ENCODE results near the gene REV3L. TPM values are rescaled to one million over a fixed set of nuclear protein-coding genes. Genes with fewer than 3 reads are reported as not detected.
A peak's percentile ranks its signal among the peaks of the same experiment; 100 is the strongest.

The REV3L gene
- total RNA-seq, 3 donors from 2014 or later = 17.7 to 56.4 (median 20.7) TPM

GRCh38 chr6:111265842-111266241, 217.2 kb downstream of the REV3L start:
- ATAC-seq = no peak
- no peak for TF ChIP-seq CTCF (IDR thresholded peaks at IDR 0.05)
- intact Hi-C loops (cut with DNase I, micrococcal nuclease) = no loop called here

GRCh38 chr6:111263837-111264236, 219.2 kb downstream of the REV3L start:
- no peak overlapping the region for H3K4me3 ChIP-seq
- no peak for TF ChIP-seq CTCF (IDR thresholded peaks at IDR 0.05)
- no peaks in the 10 kb centered on the region for H3K9me3 ChIP-seq
- DNase-seq = no peak
- intact Hi-C loops (cut with DNase I, micrococcal nuclease) = no loop called here
- peaks cover 12% of the 10 kb centered on the region for H3K4me1 ChIP-seq (ENCODE audit: low read depth)
- no peaks in the 10 kb centered on the region for H3K36me3 ChIP-seq (ENCODE audit: low read depth)
- no peak for ATAC-seq

More at GRCh38 chr6:111265842-111266241, 217.2 kb downstream of the REV3L start:
- no peak overlapping the region for H3K4me3 ChIP-seq
- peaks cover 2% of the 10 kb centered on the region for H3K4me1 ChIP-seq (ENCODE audit: low read depth)
- no peaks in the 10 kb centered on the region for H3K9me3 ChIP-seq
- no peaks in the 10 kb centered on the region for H3K36me3 ChIP-seq (ENCODE audit: low read depth)
- DNase-seq = no peak

- ATAC-seq (no peak), DNase-seq (no peak)
- H3K4me3 ChIP-seq = no peak overlapping the region
- TF ChIP-seq CTCF (IDR thresholded peaks at IDR 0.05) = no peak
- no peaks in the 10 kb centered on the region for H3K36me3 ChIP-seq (ENCODE audit: low read depth)
- H3K9me3 ChIP-seq = no peaks in the 10 kb centered on the region
- H3K4me1 ChIP-seq (ENCODE audit: low read depth) = peaks cover 12% of the 10 kb centered on the region
- intact Hi-C loops (cut with DNase I, micrococcal nuclease) = no loop called here
Measured at GRCh38 chr6:111260570-111261298, 222.3 kb downstream of the REV3L start.

GRCh38 chr6:111259089-111259831, 223.8 kb downstream of the REV3L start:
- H3K4me3 ChIP-seq = peak overlapping the region; percentile 33
- no peaks in the 10 kb centered on the region for H3K36me3 ChIP-seq (ENCODE audit: low read depth)
- intact Hi-C loops (cut with DNase I, micrococcal nuclease) = loop anchor here in 1 of 2 donors (10.0 kb wide), 1 partner anchor 216 kb away; no protein-coding TSS in a partner anchor
- peaks cover 12% of the 10 kb centered on the region for H3K4me1 ChIP-seq (ENCODE audit: low read depth)
- DNase-seq = peak; percentile 99 to 100 (median 99)
- H3K9me3 ChIP-seq = no peaks in the 10 kb centered on the region
- peak; percentile 100 for ATAC-seq
- peak; percentile 96 for TF ChIP-seq CTCF (IDR thresholded peaks at IDR 0.05)

- no peak for TF ChIP-seq CTCF (IDR thresholded peaks at IDR 0.05)
- no peak overlapping the region for H3K4me3 ChIP-seq
- DNase-seq (no peak), ATAC-seq (no peak)
- intact Hi-C loops (cut with DNase I, micrococcal nuclease) = loop anchor here in 1 of 2 donors (10.0 kb wide), 1 partner anchor 216 kb away; no protein-coding TSS in a partner anchor
- peaks cover 12% of the 10 kb centered on the region for H3K4me1 ChIP-seq (ENCODE audit: low read depth)
- no peaks in the 10 kb centered on the region for H3K36me3 ChIP-seq (ENCODE audit: low read depth)
- H3K9me3 ChIP-seq = no peaks in the 10 kb centered on the region
Measured at GRCh38 chr6:111258615-111259088, 224.4 kb downstream of the REV3L start.

All from mucosa of descending colon (tissue), 3 donors.